A673 (cell line): ENCODE measurements around the gene SELP. TPM values are rescaled to one million over a fixed set of nuclear protein-coding genes. Genes with fewer than 3 reads are reported as not detected.
A peak's percentile ranks its signal among the peaks of the same experiment; 100 is the strongest.

Source experiments
- BruUV-seq: library from RNA; stranded (reverse); fragments of 400-500 nt; replicated peaks from 2 replicates; lab custom pipeline; 2021; lab: Mats Ljungman, UMichigan
- CTCF ChIA-PET: fragments of 300-600 bp; sonication (Branson Sonifier 250); formaldehyde crosslinking; loops from one replicate; lab custom pipeline; 2022; ENCODE audit warnings: antibody characterized with exemption; lab: Charles Lee
- POLR2A ChIA-PET: fragments of 300-600 bp; sonication (Branson Sonifier 250); formaldehyde crosslinking; loops from one replicate; lab custom pipeline; 2022; ENCODE audit warnings: antibody characterized with exemption; ENCODE audit not compliant: low non-redundant PET; lab: Charles Lee
- DNase-seq: peaks from one replicate; pipeline ENCODE4 v3.0.0-alpha.2; 2015; ENCODE audit warnings: low spot score
- H3K27ac ChIP-seq: fragments of 200-600 bp; sonication (generic); 2 replicates; pipeline ENCODE4 v1.5.1; 2016; ENCODE audit warnings: mixed run types, low read depth, mild to moderate bottlenecking, mixed read lengths, antibody characterized with exemption, low read length; ENCODE audit not compliant: poor library complexity, severe bottlenecking
- H3K27me3 ChIP-seq: fragments of 200-600 bp; sonication (generic); replicated peaks from 2 replicates; pipeline ENCODE4 v1.6.1; 2017; ENCODE audit warnings: mixed run types, low read depth, mild to moderate bottlenecking, mixed read lengths, antibody characterized with exemption, low read length; ENCODE audit not compliant: insufficient read depth, poor library complexity
- H3K36me3 ChIP-seq: fragments of 200-600 bp; sonication (generic); 2 replicates; pipeline ENCODE4 v1.6.1; 2016; ENCODE audit warnings: mixed run types, mild to moderate bottlenecking, mixed read lengths, antibody characterized with exemption, low read length; ENCODE audit not compliant: insufficient read depth, poor library complexity, severe bottlenecking
- H3K4me1 ChIP-seq: fragments of 200-600 bp; sonication (generic); 2 replicates; pipeline ENCODE4 v1.6.1; 2017; ENCODE audit warnings: mixed run types, mild to moderate bottlenecking, mixed read lengths, antibody characterized with exemption, low read length; ENCODE audit not compliant: insufficient read depth, poor library complexity, severe bottlenecking
- H3K4me3 ChIP-seq: fragments of 200-600 bp; sonication (generic); 2 replicates; pipeline ENCODE4 v1.5.1; 2016; ENCODE audit warnings: low read depth, mixed run types, mild to moderate bottlenecking, mixed read lengths, low read length; ENCODE audit not compliant: poor library complexity, severe bottlenecking
- H3K9me3 ChIP-seq: fragments of 200-600 bp; sonication (generic); 2 replicates; pipeline ENCODE4 v1.6.1; 2016; ENCODE audit warnings: mixed run types, low read depth, mild to moderate bottlenecking, mixed read lengths, antibody characterized with exemption, low read length; ENCODE audit not compliant: poor library complexity, severe bottlenecking
- EZH2 ChIP-seq: fragments of 200-600 bp; sonication (generic); IDR thresholded peaks from 2 replicates; pipeline ENCODE4 v1.6.1; 2017; ENCODE audit warnings: borderline replicate concordance, low read depth, mild to moderate bottlenecking, mixed read lengths, antibody characterized with exemption, low read length; ENCODE audit not compliant: poor library complexity, severe bottlenecking
- intact Hi-C: fragments of 100-400 bp; cut with micrococcal nuclease; formaldehyde crosslinking; loops from one replicate; pipeline ENCODE4 v1.10.0; 2022; ENCODE audit not compliant: unreplicated experiment
- total RNA-seq: library from RNA; stranded (reverse); gene quantifications from 2 replicates; pipeline ENCODE4 v1.2.3, GENCODE V29; 2021
- TF ChIP-seq, protein P1 (sequence below): fragments of 300-800, 200-600 bp; sonication (generic); conservative IDR thresholded peaks from 2 replicates; pipeline ENCODE4 v1.5.1; 2017; ENCODE audit warnings: low read depth, mild to moderate bottlenecking, antibody characterized with exemption, low read length, moderate library complexity, mixed read lengths

Gene SELP
- total RNA-seq, 1 experiment from 2014 or later = not detected

DNA sequence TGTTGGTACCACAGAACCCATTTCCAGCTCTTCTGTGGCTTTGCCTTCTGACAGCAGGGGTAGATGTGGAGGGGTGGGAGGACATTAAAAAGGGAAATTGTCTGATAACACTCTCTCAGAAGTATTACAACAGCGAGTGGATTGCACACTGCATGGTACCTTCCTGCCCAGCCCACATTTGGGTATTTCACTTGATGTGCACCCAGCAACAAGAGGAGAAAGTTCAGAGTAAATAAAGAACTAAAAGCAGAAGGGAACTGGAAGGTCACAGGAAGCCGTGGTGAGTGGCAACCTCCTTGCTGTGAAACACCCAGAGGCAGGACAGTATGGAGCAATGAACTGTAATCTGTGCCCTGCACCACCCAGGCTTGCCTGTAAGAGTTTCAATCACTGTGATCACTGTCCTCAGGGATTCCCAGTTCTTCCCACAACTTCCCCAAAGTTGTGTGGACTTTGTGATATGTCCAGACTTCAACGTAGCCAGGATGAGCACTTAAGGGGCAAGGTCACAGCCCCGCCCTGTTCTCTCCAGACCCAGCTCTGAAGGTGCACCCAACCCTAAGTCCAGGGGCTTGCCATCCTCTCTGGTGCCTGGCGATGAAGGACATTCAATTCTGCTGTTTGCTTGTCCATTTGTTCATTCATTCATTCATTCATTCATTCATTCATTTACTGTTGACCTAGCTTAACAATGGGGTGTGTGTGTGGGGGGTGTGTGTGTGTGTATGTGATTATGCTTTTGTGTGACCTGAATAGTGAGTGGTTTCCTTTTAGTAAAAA, 25.0 kb downstream of the SELP start:
- BruUV-seq = no TSS peak

DNA sequence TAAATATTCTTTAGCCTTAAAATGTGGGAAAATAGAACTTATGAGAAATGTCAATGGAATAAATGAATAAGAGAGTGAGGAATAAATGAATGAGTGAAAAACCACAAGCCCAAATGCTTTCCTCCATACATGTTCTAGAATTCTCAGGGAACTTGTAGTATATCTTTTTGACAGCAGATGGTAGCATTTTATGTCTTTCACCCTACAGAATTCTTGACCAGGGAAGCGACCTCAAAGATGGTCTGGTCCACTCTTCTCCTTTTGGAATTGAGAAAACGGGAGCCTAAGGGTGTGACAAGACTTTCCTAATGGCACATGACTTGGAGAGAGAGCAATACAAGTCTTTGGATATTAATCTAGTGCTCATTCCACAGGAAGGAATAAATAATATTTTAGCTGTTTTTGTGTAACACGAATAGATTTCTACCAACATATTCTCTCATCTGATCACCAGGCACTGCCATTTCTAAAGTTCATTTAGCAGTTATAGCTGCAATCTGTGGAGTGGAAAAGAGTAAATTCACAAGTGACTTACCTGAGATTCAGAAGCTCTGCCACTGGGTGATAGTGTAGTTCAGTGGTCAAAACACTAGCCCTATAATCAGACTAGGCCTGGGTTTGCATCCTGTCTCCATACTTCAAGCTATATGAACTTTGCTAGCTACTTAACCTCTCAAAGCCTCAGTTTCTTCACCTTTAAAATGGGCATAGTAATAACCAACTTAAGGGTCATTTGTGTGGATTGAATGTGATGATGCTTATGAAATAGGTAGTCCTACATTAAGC, 28.6 kb downstream of the SELP start:
- H3K36me3 ChIP-seq = no peaks in the 10 kb centered on the region
- intact Hi-C loops = loop anchor here (2.0 kb wide), 2 partner anchors 112 to 208 kb away; no protein-coding TSS in a partner anchor
- no peak overlapping the region for H3K27ac ChIP-seq
- H3K9me3 ChIP-seq = no peaks in the 10 kb centered on the region
- ChIA-PET CTCF (interaction anchor here (0.6 to 0.9 kb wide), 3 partner anchors 65 to 374 kb away, joined by 3 to 9 read pairs (median 3); no protein-coding TSS in a partner anchor), POLR2A (no interaction called here)
- TF ChIP-seq, protein P1, sequence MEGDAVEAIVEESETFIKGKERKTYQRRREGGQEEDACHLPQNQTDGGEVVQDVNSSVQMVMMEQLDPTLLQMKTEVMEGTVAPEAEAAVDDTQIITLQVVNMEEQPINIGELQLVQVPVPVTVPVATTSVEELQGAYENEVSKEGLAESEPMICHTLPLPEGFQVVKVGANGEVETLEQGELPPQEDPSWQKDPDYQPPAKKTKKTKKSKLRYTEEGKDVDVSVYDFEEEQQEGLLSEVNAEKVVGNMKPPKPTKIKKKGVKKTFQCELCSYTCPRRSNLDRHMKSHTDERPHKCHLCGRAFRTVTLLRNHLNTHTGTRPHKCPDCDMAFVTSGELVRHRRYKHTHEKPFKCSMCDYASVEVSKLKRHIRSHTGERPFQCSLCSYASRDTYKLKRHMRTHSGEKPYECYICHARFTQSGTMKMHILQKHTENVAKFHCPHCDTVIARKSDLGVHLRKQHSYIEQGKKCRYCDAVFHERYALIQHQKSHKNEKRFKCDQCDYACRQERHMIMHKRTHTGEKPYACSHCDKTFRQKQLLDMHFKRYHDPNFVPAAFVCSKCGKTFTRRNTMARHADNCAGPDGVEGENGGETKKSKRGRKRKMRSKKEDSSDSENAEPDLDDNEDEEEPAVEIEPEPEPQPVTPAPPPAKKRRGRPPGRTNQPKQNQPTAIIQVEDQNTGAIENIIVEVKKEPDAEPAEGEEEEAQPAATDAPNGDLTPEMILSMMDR = peak; percentile 55
- TF ChIP-seq EZH2 = no peak
- H3K4me3 ChIP-seq = no peak overlapping the region
- H3K27me3 ChIP-seq = peaks cover 22% of the 10 kb centered on the region
- H3K4me1 ChIP-seq = no peaks in the 10 kb centered on the region
- DNase-seq = peak; percentile 19
- BruUV-seq = no TSS peak

More for the DNA sequence above, 25.0 kb downstream of the SELP start:
- Histone ChIP-seq H3K4me3 (no peak overlapping the region), H3K27ac (no peak overlapping the region), H3K36me3 (no peaks in the 10 kb centered on the region), H3K27me3 (peaks cover 2% of the 10 kb centered on the region), H3K9me3 (no peaks in the 10 kb centered on the region), H3K4me1 (no peaks in the 10 kb centered on the region)
- CTCF ChIA-PET = no interaction called here
- intact Hi-C loops = no loop called here
- TF ChIP-seq EZH2 = no peak
- TF ChIP-seq, protein P1 = no peak
- POLR2A ChIA-PET = no interaction called here
- no peak for DNase-seq

DNA sequence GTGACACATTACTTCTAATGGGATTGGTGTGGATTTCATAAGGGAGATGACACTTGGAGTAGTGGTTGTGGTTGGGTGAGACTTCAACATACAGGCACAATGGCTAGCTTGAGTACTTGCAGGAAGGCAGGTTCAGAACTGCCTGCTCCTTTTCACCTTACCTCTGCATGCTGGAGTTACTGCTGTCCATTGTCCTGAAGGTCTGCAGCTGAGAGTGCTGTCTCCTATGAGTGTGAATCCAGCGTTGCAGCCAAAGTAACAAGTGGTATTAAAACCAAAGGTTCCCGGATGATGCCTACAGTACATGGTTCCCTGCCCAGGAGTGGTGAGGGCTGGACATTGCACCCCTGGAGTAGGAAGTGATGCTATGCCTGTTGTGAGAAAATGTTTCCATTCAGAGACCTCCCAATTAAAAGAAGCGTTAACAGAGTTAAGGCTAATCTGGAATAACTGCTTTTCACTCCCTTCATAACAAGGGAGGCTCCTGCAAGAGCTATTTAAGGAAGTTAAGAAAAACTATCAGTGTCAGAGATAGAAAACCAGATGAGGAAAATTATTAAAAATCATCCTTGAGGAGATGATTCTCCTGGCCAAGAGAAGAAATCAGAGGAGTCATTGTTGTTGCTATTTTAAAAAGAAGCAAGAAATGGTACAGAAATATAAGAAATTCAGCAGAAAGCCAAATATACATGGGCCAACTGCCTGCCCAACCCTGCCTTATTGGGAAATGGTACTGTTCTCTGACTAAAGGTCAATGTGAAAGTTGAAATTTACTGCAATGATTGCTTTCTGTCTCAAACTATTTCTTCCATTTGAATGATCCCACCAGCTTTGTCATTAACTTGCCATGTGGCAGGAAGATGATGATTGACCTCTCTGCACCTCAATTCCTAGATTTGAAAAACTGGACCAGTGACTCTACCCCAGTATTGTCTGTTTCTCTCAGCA, 33.9 kb downstream of the SELP start:
- ChIA-PET POLR2A (no interaction called here), CTCF (interaction anchor here (1.0 kb wide), 1 partner anchor 10 kb away, joined by 3 read pairs; the partner anchor contains the start of gene F5)
- Histone ChIP-seq H3K9me3 (no peaks in the 10 kb centered on the region), H3K36me3 (no peaks in the 10 kb centered on the region), H3K4me3 (no peak overlapping the region), H3K27me3 (peaks cover 67% of the 10 kb centered on the region), H3K4me1 (no peaks in the 10 kb centered on the region), H3K27ac (no peak overlapping the region)
- BruUV-seq = no TSS peak
- intact Hi-C loops = no loop called here
- TF ChIP-seq EZH2 = no peak
- TF ChIP-seq, protein P1 = no peak
- peak; percentile 27 for DNase-seq
